ENCODE data around the gene MPI.
"Not testable (repeated sequence)": the region's sequence is repeated elsewhere in the genome, so short reads cannot be mapped to it uniquely, and the experiment has no call there.

The MPI gene

DNA sequence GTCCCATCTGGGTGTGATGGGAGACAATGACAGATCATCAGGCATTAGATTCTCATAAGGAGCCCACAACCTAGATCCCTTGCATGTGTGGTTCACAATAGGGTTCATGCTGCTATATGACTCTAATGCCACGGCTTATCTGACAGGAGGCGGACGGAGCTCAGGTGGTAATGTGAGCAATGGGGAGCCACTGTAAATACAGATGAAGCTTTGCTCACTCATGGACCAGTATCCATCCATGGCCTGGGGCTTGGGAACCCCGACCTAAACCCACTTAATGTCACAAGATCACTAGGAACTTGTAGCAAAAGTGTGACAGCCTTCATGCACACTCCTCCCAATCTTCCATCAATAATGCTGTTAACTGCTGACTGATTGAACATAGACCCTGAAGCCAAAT lies 18.8 kb downstream of the MPI start:
- no peak overlapping the region for H3K4me3 ChIP-seq (ENCODE audit: low read depth, low read length)
- TF ChIP-seq CTCF (IDR thresholded peaks at IDR 0.05; ENCODE audit: borderline replicate concordance, insufficient read depth, low read depth, low read length): no peak

DNA sequence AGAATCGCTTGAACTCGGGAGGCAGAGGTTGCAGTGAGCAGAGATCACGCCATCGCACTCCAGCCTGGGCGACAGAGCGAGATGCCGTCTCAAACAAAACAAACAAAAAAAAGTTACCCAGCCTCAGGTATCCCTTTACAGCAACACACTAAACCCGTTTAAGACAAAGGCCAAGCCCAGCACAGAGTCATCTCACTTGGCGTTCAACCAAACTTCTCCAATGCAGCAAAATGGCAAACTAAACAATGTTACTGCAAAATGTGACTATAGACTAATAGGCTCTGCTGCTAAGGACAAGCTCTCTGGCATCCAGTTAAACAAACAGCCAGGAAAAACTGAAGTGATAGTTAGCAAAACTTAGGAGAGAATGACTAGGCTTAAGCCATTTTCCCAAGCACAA lies 23.2 kb downstream of the MPI start:
- no peak for TF ChIP-seq CTCF (IDR thresholded peaks at IDR 0.05; ENCODE audit: borderline replicate concordance, insufficient read depth, low read depth, low read length)
- H3K4me3 ChIP-seq (ENCODE audit: low read depth, low read length): no peak overlapping the region

DNA sequence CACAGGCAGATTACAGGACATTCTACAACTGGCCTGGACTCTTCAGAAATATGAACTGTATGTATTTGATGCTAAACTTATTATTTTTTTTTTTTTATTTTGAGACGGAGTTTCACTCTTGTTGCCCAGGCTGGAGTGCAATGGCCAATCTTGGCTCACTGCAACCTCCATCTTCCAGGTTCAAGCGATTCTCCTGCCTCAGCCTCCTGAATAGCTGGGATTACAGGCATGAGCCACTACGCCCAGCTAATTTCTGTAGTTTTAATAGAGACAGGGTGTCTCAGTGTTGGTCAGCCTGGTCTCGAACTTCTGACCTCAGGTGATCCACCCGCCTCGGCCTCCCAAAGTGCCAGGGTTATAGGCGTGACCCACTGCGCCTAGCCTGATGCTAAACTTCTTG lies 24.0 kb downstream of the MPI start:
- H3K4me3 ChIP-seq (ENCODE audit: low read depth, low read length): not testable (repeated sequence)

- TF ChIP-seq CTCF (IDR thresholded peaks at IDR 0.05; ENCODE audit: borderline replicate concordance, insufficient read depth, low read depth, low read length): no peak
- no peak overlapping the region for H3K4me3 ChIP-seq (ENCODE audit: low read depth, low read length)
These were observed 27.8 kb downstream of the MPI start for GRCh38 chr15:74917676-74918075.

GRCh38 chr15:74920456-74920855 lies 30.6 kb downstream of the MPI start:
- no peak overlapping the region for H3K4me3 ChIP-seq (ENCODE audit: low read depth, low read length)
- no peak for TF ChIP-seq CTCF (IDR thresholded peaks at IDR 0.05; ENCODE audit: borderline replicate concordance, insufficient read depth, low read depth, low read length)

DNA sequence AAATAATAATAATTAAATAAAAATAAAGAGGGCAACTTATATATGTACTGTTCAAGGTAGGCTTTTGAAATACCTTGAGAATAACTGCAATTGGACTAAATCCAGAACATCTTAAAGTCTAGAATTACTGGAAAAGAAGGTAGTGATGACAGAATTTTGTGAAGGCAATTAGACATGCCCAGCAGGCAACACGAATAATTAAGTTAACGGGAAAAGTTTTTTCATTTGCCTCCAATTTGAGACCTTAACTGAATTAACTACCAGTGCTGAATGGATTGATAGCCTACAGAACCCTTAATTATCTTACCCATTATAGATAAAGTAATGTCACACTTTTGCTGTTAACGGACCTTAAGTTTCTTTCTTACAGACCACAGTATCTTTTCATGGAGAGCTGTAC lies 34.7 kb downstream of the MPI start:
- no peak overlapping the region for H3K4me3 ChIP-seq (ENCODE audit: low read depth, low read length)
- no peak for TF ChIP-seq CTCF (IDR thresholded peaks at IDR 0.05; ENCODE audit: borderline replicate concordance, insufficient read depth, low read depth, low read length)

DNA sequence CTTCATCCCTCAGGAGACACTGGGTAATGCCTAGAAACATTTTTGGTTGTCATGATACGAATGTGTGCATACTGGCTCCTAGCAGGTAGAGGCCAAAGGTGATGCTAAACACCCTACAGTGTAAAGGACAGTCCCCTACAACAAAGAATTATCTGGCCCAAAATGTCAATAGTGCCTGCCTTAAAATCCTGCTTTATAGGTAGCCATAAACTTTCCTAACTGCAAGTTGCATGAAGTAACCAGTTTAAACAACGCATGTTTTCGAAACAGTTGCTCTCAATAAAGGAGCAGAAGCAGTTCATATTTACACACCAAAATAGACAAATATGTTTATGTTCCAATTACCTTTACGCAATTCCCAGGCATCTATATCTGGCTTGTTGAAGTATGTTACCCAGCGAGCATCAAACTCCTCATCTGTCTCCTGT lies 38.9 kb downstream of the MPI start:
- no peak for TF ChIP-seq CTCF (IDR thresholded peaks at IDR 0.05; ENCODE audit: borderline replicate concordance, insufficient read depth, low read depth, low read length)
- H3K4me3 ChIP-seq (ENCODE audit: low read depth, low read length): no peak overlapping the region

GRCh38 chr15:74933573-74933972 lies 43.7 kb downstream of the MPI start:
- TF ChIP-seq CTCF (IDR thresholded peaks at IDR 0.05; ENCODE audit: borderline replicate concordance, insufficient read depth, low read depth, low read length): no peak
- H3K4me3 ChIP-seq (ENCODE audit: low read depth, low read length): no peak overlapping the region

GRCh38 chr15:74935193-74935592 lies 45.4 kb downstream of the MPI start:
- not testable (repeated sequence) for H3K4me3 ChIP-seq (ENCODE audit: low read depth, low read length)
